Ammon's horn (tissue), 1 donor: ENCODE data around the gene POGZ.
"Not testable (repeated sequence)": the region's sequence is repeated elsewhere in the genome, so short reads cannot be mapped to it uniquely, and the experiment has no call there.

Source experiments
- DNase-seq: peaks from one replicate; pipeline ENCODE4 v3.0.0-alpha.2; 2016; ENCODE audit warnings: low spot score

POGZ gene

DNA sequence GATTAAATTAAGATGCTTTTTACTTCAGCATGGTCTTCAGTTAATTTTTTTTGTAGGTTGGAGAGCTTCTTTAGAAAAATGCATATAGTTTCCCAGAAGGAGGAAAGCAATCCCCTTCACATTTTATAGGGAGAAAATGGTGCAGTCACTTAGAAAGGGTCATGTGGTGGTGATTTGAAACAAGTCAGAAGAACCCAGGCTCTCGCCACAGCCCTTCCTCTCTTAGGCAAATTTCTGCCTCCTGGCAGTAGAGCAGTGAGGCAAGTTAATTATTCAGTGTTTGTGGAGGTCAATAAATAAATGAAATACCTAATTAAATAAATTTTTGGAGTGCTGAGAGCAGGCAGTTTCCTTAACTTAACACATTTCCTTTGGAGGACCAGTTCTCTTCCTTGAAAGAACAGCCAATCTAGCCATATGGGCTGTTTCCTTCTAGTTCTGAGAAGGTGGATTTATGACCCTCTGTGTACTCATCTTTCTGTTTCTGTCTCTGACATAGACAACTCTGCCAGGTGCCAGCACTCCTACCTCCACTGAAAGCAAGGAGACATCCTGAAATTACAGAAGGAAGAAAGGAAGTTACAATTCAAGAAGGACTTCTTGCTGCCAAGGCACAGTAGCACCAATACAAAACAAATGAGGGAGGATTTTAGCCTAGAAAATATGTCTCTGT lies 19.0 kb upstream of the POGZ start:
- no peak for DNase-seq

DNA sequence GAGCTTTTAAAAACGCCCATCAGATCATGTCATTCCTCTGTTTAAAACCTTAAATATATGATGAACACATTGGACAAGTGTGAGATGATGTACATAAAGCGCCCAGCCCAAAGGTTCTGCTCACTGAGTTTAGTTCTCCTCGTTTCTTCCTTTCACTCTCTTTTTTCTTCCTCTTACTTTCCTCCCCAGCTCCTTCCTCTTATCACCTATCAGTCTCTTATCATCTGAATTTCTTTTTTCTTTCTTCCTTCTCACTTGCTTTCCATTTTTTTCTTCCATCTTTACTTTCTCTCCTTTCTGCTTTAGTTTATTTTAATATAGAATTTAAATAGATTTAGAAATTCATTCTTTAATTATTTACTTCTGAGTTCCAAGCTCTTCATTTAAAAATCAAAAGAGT lies 17.8 kb upstream of the POGZ start:
- DNase-seq: no peak

DNA sequence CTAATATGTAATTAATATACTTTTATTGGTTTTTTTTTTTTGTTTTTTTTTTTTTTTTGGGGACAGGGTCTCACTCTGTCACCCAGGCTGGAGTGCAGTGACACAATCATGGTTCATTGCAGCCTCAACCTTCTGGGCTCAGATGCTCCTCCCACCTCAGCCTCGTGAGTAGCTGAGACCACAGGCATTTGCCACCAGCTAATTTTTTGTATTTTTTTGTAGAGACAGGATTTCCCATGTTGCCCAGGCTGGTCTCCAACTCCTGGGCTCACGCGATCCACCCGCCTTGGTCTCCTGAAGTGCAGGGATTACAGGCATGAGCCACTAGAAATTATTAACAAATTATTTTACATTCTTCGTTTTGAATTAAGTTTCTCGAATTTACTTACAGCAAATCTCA lies 16.8 kb upstream of the POGZ start:
- no peak for DNase-seq

DNA sequence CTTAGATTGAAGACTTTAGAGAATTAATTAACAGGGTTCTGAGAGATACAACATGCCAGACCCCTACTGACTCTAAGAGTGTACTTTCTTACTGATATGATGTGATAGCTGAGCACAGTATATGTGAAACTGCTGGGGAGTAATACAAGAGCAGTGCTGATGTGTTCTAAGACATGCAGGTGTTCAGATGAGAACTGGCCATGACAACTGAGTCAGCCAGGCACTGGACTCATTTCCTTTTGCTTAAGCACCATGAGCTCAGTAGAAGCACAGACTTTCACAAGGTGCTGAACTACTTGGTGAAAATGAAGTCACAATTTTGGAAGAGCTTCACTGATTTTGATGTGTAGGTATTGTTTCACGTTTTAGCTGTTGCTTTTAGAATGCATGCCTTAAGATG lies 15.9 kb upstream of the POGZ start:
- no peak for DNase-seq

DNA sequence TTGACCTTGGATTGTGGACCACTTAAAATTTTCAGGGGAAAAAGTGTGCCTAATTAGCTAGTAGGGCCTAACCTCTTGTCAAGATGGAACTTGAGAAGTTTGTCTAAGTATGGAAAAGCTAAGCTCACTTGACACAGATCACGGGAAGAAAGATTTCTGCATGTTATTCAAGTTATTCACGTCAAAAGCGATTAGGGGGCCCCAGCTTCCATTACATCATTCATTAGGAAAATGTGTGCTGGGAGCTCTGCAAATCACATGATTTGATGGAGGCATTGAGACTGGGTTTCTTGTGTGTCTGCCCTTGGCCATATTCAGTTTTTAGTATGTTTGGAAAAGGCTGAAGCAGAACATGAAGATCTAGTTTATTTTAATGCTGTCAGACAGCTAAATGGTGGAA lies 15.5 kb upstream of the POGZ start:
- no peak for DNase-seq

DNA sequence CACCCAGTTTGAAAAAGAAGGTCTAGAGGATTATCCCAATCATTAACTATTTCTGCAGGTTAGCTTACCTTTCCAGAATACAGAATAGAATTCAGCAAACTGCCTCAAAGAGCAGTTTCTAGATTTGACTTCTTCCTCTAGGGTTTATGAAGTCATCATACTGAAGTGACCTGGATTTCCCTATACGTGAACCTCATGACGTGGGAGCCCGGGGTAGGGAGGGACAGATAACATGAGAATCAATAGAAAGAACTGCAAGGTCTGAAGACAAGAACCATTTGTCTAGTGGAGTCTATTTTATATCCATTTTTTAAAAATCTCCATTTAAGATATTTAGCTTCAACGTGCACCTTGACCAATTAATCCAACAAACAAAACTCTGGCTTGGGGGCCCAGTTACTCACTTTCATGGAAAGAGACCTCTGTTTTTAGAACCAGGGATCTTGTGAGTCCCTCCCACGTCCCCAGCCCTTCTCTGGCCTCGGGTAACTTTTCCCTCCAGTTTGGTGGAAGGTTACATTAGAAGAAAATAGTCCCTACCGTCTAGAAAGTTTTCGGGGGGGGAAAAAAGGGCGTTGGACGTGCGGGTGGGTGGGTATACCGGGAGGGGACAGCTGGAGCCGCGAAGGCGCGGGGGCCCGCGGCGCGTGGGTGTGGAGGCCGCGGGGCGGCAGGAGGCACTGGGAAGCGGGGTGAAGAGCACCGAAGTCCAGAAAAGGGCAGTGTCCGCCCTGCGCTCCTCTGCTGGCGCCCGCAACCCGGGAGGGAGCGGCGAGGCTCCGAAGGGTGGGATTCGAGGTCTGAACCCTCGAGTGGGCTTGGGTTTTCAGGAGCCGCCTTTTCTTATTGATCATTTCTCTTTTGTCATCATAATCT lies 13.8 kb upstream of the POGZ start:
- DNase-seq: peak; percentile 20

GRCh38 chr1:151465026-151465425 lies 5.7 kb upstream of the POGZ start:
- no peak for DNase-seq

DNA sequence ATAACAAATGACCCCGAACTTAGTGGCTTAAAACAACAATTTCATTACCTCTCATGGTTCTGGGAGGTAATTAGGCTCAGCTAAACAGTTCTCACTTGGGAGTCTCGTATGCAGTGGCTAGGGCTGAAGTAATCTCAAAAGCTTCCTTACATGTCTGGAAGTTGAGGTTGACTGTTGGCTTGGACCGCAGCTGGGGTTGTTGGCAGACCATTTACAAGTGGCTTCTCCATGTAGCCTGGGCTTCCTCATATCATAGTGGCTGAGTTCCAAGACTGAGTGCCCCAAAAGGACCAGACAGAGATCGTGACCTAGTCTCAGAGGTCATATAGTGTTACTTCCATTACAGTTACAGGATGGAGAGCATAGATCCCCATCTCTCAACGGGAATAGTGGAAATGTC lies 2.4 kb upstream of the POGZ start:
- no peak for DNase-seq

GRCh38 chr1:151458802-151459330 lies 428 bp downstream of the POGZ start:
- DNase-seq: peak; percentile 64

- peak; percentile 74 for DNase-seq
These were observed 1.1 kb downstream of the POGZ start for GRCh38 chr1:151457911-151458801.

DNA sequence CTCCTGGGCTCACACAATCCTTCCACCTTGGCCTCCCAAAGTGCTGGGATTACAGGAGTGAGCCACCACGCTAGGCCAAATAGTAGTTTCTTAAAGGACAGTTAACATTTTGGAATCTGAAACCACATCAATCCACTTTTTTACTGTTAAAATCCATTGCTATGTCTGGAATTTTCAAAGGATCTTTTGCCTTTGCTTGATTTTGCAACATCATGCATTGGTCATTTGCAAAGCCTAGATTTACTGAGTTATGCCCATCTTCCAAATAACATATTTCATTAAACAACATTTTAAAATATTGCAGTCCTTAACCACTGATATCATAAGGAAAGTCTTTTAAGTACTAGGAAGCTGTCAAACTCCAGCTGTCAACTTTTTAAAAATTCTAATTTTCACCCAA lies 3.3 kb downstream of the POGZ start:
- no peak for DNase-seq

DNA sequence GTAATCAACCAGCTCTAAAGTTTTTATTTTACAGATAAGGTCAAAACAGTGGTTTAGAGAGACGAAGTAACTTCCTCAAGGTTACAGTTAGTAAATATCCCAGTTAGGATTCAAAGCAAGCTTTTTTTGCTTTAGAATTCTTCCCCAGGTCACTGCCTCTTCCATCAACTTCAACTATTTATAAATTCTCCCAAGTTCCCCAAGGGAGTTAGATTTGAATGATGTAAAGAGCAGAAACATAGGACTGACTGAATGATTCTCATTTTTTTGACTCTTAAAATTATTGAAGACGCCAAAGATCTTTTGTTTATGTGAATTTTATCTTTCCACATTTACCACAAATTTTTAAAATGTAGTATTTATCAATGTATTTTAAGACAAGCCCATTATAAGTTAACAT lies 4.1 kb downstream of the POGZ start:
- no peak for DNase-seq

DNA sequence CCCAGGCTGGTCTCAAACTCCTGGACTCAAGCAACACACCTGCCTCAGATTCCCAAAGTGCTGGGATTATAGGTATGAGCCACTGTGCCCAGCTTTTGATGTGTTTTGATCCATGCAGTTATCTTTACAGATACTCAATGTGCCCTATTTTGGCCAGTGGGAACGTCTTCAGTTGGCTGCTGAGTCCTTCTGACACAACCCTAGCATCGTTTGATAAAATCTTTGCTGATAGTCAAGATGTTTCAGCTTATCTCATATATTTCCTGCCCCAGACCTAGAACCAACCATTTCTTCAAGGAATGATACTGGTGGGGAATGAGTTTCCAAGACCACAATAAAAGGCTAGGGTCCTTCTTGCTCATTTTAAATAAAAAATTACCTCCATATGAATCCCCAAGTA lies 11.6 kb downstream of the POGZ start:
- no peak for DNase-seq

- DNase-seq: no peak
These were observed 14.5 kb downstream of the POGZ start for GRCh38 chr1:151444783-151445177.

- peak; percentile 75 for DNase-seq
These were observed 15.2 kb downstream of the POGZ start for GRCh38 chr1:151443846-151444782.

DNA sequence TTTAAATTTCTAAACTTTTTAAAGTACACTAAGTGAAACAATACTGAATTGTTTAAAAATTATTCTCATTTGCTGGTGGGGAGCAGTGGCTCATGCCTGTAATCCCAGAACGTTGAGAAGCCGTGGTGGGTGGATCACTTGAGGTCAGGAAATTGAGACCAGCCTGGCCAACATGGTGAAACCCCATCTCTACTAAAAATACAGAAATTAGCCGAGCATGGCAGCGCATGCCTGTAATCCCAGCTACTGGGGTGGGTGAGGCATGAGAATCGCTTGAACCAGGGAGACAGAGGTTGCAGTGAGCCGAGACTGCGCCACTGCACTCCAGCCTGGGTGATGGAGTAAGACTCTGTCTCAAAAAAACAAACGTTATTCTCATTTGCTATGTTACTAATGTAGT lies 21.9 kb downstream of the POGZ start:
- not testable (repeated sequence) for DNase-seq

GRCh38 chr1:151436985-151437384 lies 22.3 kb downstream of the POGZ start:
- no peak for DNase-seq

- no peak for DNase-seq
These were observed 24.1 kb downstream of the POGZ start for GRCh38 chr1:151435174-151435573.

GRCh38 chr1:151433827-151434226 lies 25.5 kb downstream of the POGZ start:
- not testable (repeated sequence) for DNase-seq

DNA sequence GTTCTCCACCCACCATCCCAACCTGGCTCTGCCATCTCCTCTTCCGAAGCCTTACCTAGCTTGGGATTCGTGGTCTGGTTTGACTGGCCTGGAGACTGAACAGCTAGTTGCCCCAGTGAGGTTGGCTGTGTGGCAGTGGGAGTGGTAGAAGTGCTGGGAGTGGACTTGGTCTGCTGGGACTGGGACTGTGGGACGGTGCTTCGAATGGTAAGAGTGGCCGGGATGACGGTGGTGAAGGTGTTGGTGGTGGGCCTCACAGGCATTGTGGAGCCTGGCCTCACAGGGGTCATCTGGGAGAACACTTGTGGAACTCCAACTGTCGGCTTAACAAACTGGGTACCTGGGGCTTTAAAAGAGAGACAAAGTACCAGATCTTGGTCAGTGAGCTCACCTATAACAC lies 31.2 kb downstream of the POGZ start:
- DNase-seq: no peak

GRCh38 chr1:151425103-151425502 lies 34.2 kb downstream of the POGZ start:
- DNase-seq: no peak
